NCI-H748 treated with DMSO at 0.1 percent for 48 hours (cell line): ENCODE data around the gene LPCAT1.
A peak's percentile ranks its signal among the peaks of the same experiment; 100 is the strongest.
"Not testable (repeated sequence)": the region's sequence is repeated elsewhere in the genome, so short reads cannot be mapped to it uniquely, and the experiment has no call there.

Experiments
- DNase-seq: peaks from one replicate; lab custom pipeline; 2025; lab: John Stamatoyannopoulos, UW

LPCAT1 gene, protein sequence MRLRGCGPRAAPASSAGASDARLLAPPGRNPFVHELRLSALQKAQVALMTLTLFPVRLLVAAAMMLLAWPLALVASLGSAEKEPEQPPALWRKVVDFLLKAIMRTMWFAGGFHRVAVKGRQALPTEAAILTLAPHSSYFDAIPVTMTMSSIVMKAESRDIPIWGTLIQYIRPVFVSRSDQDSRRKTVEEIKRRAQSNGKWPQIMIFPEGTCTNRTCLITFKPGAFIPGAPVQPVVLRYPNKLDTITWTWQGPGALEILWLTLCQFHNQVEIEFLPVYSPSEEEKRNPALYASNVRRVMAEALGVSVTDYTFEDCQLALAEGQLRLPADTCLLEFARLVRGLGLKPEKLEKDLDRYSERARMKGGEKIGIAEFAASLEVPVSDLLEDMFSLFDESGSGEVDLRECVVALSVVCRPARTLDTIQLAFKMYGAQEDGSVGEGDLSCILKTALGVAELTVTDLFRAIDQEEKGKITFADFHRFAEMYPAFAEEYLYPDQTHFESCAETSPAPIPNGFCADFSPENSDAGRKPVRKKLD

DNA sequence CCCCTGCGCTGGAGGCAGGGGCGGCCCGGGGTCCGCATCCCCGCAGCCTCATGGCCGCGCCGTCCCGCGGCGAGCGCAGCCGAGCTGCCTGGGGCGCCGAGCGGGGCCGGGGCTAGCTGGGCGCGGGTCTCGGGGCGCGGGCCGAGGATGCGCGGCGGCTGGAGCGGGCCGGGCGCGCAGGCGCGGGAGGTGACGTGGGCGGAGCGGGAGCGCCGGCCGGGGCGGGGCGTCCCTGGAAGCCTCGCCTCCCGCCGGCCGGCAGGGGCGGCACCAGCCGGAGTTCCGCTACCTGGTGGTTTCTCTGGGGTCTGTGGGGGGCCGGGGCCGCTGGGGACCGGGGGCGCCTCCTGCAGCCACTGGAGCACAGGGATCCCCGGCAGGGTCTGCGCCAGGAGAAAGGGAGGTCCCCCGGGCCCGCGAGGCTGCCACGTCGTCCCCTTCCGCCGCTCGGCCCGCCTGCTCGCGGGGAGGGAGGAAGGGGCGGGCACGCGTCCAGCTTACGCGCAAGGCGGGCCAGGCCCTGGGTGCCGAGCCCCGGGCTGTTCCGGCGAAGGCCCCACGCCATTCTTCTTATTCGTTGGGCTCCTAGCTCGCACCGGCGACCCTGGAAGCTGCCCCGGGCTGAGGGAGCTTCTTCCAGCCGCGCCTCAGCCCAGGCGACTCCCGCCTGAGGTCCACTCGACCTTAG is at the start of gene LPCAT1:
LPCAT1 (minus strand) TSS at position 168 of the 688 bp plus-strand sequence; CDS start at position 52, 116 bp downstream.
- DNase-seq, result peak; percentile 77

DNA sequence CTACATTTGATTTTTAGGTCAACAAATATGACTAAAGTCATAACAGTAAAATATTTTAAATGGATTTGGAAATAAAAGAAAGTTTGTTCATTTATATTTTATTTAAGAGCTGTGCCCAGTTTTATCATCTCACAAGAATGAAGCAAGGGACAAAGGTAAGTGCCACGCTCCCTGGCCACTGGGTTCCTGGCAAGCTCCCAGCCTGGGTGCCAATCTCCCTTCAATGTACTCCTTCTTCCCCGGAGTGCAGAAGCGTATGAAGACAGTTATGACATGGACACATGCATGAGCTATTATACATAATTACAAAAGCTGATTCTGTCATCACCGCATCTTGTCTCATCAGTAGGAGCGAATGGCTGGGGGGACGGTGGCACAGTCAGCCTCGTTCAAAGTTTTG is 48.1 kb upstream of the LPCAT1 start:
- not testable (repeated sequence) for DNase-seq

DNA sequence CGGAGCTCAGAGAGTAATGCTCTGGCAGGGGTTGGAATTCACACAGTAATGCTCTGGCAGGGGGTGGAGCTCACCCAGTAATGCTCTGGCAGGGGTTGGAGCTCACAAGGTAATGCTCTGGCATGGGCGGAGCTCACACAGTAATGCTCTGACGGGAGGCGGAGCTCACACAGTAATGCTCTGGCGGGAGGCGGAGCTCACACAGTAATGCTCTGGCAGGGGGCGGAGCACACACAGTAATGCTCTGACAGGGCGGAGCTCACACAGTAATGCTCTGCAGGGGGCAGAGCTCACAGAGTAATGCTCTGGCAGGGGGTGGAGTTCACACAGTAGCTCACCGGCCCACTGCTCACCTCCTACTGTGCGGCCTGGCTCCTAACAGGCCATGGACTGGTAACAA is 47.2 kb upstream of the LPCAT1 start:
- DNase-seq, result no peak

DNA sequence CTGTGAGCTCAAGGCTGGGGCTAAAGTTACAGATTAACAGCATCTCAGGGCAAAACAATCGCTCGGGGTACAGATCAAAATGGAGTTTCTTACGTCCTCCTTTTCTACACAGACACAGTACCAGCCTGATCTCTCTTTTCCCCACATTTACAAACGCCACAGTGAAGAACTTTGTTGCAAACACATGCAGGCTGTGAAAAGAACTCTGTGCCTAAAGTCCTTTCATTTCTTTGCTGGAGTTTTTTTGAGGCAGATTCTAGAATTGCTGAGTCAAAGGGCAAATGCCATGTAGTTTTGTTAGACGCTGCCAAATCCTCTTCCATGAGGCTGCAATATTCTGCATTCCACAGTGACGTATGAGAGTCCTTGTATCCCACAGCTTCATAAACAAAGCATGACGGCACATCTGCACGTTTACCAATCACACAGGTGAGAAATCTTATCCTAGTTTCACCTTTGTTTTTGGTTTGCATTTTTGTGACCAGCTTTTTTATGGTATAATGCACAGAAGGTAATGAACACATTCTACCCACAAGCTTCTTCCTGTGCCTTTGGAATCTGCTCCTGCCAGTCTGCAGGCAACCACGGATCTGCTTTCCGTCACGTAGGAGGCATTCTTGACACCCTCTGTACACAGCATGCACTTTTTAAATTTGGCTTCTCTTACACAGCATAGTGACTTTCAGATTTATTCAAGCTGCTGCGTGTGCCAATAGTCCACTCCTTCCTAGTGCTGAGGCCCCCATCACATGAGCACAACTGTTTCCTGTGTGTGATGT is 44.6 kb upstream of the LPCAT1 start:
- DNase-seq, result no peak

DNA sequence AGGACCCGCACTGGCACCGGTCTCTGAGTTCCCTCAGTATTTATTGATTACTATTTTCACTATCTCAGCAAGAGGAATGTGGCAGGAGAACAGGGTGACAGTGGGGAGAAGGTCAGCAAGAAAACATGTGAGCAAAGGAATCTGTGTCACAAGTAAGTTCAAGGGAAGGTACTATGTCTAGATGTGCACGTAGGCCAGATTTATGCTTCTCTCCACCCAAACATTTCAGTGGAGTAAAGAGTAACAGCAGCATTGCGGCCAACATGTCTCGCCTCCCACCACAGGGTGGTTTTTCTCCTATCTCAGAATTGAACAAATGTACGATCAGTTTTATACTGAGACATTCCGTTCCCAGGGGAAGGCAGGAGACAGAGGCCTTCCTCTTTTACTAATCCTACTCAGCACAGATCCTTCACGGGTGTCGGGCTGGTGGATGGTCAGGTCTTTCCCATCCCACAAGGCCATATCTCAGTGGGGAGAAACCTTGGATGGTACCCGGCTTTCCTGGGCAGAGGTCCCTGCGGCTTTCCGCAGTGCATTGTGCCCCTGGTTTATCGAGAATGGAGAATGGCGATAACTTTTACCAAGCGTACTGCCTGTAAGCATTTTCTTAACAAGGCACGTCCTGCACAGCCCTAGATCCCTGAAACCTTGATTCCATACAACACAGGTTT is 43.9 kb upstream of the LPCAT1 start:
- not testable (repeated sequence) for DNase-seq

DNA sequence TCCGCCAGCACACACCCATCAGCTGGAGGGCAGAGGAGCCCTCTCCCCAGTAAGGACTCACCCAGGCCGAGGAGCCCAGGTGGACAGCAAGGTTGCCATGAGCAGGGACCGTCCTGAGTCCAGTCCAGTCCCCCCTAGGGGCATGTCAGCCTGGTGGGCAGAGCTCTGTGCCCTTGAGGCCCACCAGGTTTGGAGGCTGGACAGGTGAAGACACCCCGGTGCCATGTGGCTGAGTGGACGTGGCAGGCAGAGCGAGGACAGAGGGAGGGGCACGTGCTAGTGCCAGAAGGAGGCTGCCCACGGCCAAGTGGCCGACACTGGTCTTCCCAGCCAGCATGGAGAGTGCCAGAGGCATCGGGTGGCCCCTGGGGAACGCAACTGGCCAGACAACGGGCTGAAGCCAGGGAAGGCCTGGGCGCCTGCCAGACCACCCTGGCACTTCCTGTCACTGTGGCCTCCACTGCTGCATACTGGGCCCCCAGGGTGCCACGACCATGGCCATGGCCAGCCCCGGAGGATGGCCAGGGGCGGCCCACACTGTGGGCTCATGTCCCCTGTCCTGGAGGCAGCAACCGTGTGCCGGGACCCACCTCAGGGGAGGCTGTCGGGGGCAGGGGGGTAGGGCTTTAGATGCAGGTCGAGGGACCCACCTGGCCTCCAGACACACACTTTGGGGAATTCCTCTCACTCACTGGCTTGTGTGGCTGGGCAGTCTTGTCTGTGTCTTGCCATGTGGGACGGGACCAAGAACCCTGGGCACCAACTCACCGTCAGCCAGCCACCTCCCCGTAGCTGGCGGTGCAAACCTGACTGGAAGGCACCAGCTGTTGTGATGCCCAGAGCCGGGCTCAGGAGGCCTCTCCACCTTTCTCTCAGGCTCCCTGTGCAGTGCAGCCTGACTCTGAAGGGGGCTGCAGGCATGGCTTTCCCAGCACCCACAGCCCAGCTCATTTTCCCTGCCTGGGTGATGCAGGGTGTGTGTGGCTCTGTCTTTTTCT is 42.3 kb upstream of the LPCAT1 start:
- DNase-seq, result no peak

DNA sequence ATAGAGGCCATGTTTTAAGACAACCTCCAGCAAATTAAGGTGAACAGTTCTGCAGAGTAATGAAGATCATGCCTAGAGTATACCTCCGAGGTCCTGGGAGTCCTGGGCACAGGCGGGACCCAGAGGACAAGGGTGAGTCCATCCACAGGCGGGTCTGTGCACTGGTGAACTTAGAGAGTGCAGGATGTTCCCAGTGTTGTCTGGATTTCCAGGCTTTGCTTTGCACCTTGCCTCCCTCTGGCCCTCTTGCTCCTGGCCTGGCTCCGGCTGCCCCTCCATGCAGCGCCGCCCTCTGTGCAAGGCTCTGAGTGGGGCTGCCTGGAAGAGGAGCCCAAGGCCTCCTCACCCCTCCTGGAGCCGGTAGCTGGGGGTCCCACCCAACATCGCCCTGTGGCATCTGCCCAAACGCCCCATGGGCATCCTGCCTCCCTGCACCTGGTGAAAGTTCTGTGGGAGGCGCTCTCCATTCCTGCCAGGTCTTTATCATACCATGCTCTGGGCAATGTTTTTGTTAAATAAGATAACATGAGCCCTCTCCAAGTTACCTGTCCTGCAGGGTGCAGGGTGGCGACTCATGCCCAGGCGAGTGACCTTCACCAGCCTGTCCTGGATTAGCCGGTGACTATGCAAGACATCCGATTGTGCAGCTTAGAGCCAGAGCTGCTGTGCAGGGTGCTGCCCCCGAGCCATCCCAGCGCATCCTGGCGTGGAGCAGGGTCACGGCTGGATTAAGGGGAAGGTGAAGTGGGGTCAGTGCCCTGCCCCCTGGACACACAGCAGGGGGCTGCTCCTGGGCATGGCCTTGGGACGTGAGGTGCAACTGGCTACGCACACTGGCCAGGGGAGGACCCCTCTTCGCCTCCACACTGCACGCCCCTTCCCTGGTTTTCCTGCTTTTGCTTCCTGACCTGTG is 41.3 kb upstream of the LPCAT1 start:
- no peak for DNase-seq

DNA sequence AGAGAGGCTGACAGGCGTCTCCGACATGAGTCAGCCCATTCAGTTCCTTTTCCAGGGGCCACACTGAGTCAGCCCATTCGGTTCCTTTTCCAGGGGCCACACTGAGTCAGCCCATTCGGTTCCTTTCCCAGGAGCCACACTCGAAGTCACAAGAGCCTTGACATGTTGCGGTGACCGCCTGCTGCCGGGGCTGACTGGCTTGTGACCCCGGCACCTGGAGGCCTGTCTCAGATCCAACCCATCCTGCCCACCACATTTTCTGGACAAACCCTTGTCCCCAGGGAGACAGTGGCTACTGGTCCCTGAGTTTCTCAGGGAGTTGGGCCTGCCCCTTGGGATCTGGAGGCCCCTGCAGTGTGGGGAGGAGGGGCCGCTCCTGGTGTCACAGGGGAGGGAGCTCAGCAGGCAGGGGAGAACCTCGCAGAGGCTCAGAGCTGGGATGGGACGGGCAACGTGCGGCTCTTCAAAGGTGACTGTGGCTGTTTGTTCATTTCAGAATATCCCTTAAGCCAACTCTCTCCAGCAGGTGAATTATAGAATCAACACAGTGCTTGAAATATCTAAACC is 40.5 kb upstream of the LPCAT1 start:
- no peak for DNase-seq

DNA sequence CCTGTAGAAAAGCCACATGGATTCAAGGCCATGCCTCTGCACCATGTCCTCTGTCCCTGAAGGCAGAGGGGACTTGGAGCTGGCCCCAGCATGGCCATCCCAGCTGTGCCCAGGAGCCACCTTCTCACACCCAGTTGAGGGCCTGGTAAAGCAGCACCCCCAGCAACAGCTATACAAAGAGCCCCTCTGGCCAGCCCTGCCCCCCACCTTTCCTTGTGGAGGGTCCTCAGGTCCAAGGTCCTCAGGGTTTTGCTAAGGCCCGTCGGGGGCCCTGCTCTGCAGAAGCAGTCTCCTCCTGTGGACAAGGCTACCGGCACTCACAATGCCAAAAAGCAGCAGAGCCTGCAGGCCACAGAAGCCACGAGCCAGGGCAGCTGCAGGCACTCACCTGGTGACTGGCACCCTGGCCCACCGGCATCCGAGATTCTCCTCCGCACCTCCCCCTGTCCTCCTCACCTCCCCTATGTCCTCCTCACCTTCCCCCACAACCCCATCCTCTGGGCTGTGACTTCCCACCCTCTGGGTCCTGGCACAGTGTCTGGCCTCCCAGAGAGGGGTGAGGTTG is 39.9 kb upstream of the LPCAT1 start:
- no peak for DNase-seq

DNA sequence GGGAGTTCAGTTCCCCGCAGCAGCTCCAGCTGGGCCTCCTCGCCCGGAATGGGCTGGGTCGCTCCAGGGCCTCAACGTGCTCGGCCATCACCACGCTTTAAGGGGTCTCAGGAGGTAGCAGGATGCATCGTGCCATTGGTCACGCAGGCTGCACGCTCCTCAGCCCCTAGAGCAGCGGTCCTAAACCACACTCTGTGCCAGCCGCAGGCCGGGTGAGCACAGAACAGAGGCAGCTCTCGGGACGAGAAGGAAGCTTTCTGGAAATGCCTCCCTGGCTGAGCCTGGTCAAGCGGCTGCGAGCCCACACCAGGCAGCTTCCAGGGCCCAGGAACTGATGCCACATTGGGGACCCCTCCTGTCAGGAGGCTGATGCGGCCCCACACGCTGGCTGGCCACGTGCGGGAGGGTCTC is 39.3 kb upstream of the LPCAT1 start:
- no peak for DNase-seq

DNA sequence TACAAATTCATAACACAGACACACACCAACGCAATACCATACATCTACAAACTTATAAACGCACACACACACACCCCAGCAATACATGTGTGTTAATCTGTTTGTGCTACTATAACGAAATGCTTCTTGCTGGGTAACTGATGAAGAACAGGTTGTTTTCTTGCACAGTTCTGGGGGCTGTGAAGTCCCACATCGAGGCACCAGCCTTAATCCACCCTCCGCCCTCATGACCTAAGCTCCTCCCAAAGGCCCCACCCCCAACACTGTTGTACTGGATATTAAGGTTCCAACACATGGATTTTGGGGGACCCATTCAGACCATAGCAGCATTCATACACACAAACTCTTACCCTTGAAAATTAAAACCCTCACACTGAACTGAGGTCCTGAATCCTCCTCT is 38.8 kb upstream of the LPCAT1 start:
- no peak for DNase-seq

DNA sequence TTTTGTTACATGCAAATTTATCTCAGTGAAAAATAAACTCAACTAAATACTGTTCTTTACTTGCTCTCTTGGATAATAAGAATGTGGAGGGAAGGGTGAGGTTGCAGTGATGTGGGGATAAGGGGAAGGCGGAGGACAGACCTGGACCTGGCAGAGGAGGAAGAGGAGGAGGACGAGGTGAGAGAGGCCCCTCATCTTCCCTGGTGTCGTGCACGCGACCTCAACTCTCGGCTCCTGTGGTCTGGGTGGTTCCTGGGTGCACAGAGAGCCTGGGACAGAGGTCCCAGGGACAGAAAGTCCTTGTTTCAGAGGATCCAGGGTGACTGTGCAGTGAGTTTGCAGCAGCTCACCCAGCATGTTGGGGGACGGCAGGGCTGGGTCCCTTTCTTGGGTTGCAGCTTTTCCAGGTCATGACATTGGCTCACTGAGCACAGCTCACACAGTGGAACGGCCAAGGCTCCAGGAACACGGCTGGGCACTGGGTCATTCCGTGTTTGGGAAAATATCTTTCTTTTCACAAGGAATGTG is 37.7 kb upstream of the LPCAT1 start:
- DNase-seq, result no peak

DNA sequence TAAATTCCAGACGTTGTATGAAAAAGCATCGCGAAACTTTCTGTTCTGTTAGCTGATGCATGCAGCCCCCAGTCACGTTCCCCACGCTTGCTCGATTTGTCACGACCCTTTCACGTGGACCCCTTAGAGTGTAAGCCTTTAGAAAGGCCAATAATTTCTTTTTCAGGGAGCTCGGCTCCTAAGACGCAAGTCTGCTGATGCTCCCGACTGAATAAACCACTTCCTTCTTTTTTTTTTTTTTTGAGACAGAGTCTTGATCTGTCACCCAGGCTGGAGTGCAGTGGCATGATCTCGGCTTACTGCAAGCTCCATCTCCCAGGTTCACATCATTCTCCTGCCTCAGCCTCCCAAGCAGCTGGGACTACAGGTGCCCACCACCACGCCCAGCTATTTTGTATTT is 36.7 kb upstream of the LPCAT1 start:
- not testable (repeated sequence) for DNase-seq

DNA sequence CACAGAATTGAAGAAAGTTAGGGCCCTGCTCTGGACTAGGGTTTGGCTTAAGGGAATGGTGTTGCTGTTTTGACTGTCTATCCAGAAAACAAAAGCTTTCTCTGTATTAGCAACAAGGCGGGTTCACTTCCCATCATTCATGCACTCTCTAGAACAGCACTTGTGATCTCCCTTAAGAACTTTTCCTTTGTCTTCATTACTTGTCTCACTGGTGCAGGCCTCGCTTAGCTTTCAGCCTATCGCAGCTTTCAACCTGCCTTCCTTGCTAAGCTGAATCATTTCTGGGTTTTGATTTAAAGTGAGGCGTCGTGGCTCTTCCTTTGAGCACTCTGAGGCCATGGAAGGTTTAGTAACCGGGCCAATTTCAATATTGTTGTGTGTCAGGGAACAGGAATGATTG is 35.2 kb upstream of the LPCAT1 start:
- no peak for DNase-seq

DNA sequence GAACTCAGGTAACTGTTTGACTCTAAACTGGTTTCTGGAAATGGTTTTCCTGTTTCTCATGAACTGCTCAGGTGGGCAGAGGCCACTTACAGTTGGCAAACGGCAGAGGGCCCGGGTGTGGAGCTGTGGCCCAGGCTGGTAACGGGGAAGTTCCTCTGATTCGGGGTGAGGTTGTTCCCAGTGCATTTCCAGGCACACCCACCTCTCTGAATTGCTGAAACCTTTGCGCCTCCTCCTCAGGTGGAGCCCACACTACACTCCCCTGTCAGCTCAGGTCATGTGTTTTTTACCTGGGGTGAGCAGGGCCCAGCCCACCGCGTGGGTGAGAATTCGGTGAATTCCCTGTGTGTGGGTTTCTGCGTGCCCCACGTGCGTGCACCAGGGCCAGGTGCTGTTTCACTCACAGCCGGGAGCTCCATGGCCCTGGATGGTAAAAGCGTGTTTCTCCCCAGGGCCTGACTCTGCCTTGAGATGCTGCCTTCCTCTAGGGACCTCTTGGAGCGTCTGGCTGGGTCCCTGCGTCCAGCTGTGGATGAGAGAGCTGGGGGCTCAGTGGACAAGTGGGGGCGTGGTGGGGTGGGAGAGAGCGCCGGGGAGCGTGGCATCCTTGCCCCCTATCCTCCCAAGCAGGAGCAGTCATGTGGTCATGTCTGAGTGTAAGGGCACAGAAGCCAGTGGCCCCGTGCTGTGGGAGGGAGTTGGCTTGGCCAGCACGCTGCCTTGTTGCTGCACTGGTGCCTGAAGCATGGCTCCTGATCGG is 33.5 kb upstream of the LPCAT1 start:
- DNase-seq, result no peak

DNA sequence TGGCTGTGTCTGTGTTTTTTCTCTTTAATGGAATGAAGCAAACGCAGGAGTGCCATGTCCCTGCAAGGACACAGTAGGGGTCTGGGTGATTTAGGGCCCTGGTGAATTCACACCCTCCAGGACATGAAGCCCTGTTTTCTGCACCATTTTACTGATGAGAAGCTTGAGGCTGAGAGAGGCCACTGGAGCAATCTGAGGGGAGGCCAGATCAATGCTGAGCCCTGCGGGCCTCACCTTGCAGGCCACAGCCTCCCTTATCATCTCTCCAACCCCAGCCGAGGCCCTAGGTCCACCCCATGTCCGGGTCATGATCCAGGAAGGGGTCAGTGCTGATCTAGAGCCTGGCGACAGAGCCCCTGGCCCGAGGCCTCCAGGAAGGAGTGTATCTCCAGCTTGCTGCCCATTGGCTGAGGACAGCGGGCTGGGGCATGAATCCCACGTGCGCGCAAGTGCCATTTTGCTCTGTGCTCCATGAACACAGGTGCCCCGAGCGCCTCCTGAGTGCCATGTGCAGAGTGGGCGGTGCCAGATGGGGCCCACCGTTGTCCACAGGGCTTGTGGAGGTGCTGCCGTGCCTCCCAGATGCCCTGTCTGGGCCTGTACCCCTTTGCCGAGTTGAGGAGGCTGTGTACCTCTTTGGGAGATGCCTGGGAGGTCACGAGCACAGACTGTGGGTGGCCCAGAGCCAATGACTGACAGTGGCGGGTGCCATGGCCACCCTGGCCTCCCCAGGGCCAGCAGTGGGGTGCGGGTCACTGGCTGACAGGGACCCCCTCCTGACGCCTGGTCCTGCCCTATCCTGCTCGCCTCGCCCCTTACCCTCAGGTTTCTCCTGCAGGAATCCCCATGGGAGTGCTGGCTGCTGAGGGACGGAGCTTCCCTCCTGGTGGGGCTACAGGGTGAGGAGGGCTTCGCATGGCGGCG is 32.3 kb upstream of the LPCAT1 start:
- DNase-seq, result no peak
